Osteoblast (primary cell): ENCODE results near the gene NYAP2. TPM values are rescaled to one million over a fixed set of nuclear protein-coding genes. Genes with fewer than 3 reads are reported as not detected.

ENCODE experiments used
- DNase-seq: peaks from one replicate; pipeline ENCODE4 v3.0.0; 2011; ENCODE audit warnings: low spot score, mixed read lengths; ENCODE audit not compliant: insufficient read length; ENCODE audit errors: missing footprints
- H2AFZ ChIP-seq: 2 replicates; pipeline ENCODE4 v1.6.0; 2011; ENCODE audit warnings: mild to moderate bottlenecking, low read length
- H3K27ac ChIP-seq: 2 replicates; pipeline ENCODE4 v1.5.1; 2011; ENCODE audit warnings: mild to moderate bottlenecking, low read depth, low read length, moderate library complexity
- H3K27me3 ChIP-seq: 2 replicates; pipeline ENCODE4 v1.6.0; 2012; ENCODE audit warnings: mild to moderate bottlenecking, control low read depth, inconsistent platforms, low read length, moderate library complexity; ENCODE audit not compliant: insufficient read depth
- H3K36me3 ChIP-seq: 2 replicates; pipeline ENCODE4 v1.5.1; 2011; ENCODE audit warnings: mild to moderate bottlenecking, low read length, control low read depth, moderate library complexity; ENCODE audit not compliant: insufficient read depth
- H3K4me1 ChIP-seq: 2 replicates; pipeline ENCODE4 v1.5.1; 2011; ENCODE audit warnings: mild to moderate bottlenecking, low read length, control low read depth, moderate library complexity; ENCODE audit not compliant: insufficient read depth
- H3K4me2 ChIP-seq: 2 replicates; pipeline ENCODE4 v1.6.0; 2011; ENCODE audit warnings: mild to moderate bottlenecking, low read length; ENCODE audit not compliant: insufficient read depth
- H3K4me3 ChIP-seq: fragments of 200-600 bp; sonication (generic); 3 replicates; pipeline ENCODE4 v1.5.1; 2012; ENCODE audit warnings: mild to moderate bottlenecking, low read length, inconsistent platforms; ENCODE audit not compliant: insufficient read depth
- H3K79me2 ChIP-seq: 2 replicates; pipeline ENCODE4 v1.6.0; 2012; ENCODE audit warnings: mild to moderate bottlenecking, low read length, control low read depth, inconsistent platforms; ENCODE audit not compliant: insufficient read depth
- H3K9me3 ChIP-seq: 2 replicates; pipeline ENCODE4 v1.5.1; 2011; ENCODE audit warnings: low read depth, low read length, control low read depth
- H4K20me1 ChIP-seq: 2 replicates; pipeline ENCODE4 v1.6.0; 2012; ENCODE audit warnings: mild to moderate bottlenecking, low read length, control low read depth; ENCODE audit not compliant: insufficient read depth
- CTCF ChIP-seq: IDR thresholded peaks from 2 replicates; pipeline ENCODE4 v1.5.1; 2011; ENCODE audit warnings: mild to moderate bottlenecking, low read depth, low read length, moderate library complexity; ENCODE audit errors: extremely low read depth
- total RNA-seq: library from RNA; depleted of rRNA; stranded (reverse); fragments of >200 nt; gene quantifications from 2 replicates; pipeline ENCODE4 v1.2.3, GENCODE V29; 2012

NYAP2 gene
- total RNA-seq, 1 donor, result not detected

- H3K4me1 ChIP-seq, result no peaks in the 10 kb centered on the region
These were observed 85.2 kb downstream of the NYAP2 start for GRCh38 chr2:225484751-225485150.

GRCh38 chr2:225486236-225486635 is 86.7 kb downstream of the NYAP2 start:
- H3K27ac ChIP-seq, result no peak overlapping the region
- no peaks in the 10 kb centered on the region for H4K20me1 ChIP-seq
- H3K27me3 ChIP-seq, result no peaks in the 10 kb centered on the region
- no peak overlapping the region for H3K4me2 ChIP-seq
- no peak overlapping the region for H3K4me3 ChIP-seq
- no peak overlapping the region for H2AFZ ChIP-seq
- TF ChIP-seq CTCF, result no peak
- no peaks in the 10 kb centered on the region for H3K79me2 ChIP-seq
- no peaks in the 10 kb centered on the region for H3K9me3 ChIP-seq
- H3K36me3 ChIP-seq, result no peaks in the 10 kb centered on the region
- DNase-seq, result peak; percentile 66
- no peaks in the 10 kb centered on the region for H3K4me1 ChIP-seq

More at GRCh38 chr2:225484751-225485150, 85.2 kb downstream of the NYAP2 start:
- H4K20me1 ChIP-seq, result no peaks in the 10 kb centered on the region
- no peak overlapping the region for H2AFZ ChIP-seq
- no peak overlapping the region for H3K4me3 ChIP-seq
- no peak for TF ChIP-seq CTCF
- no peaks in the 10 kb centered on the region for H3K9me3 ChIP-seq
- no peaks in the 10 kb centered on the region for H3K79me2 ChIP-seq
- H3K27me3 ChIP-seq, result no peaks in the 10 kb centered on the region
- no peaks in the 10 kb centered on the region for H3K36me3 ChIP-seq
- H3K27ac ChIP-seq, result no peak overlapping the region
- H3K4me2 ChIP-seq, result no peak overlapping the region
- no peak for DNase-seq

- Histone ChIP-seq H3K27me3 (no peaks in the 10 kb centered on the region), H3K4me1 (no peaks in the 10 kb centered on the region), H3K36me3 (no peaks in the 10 kb centered on the region), H2AFZ (no peak overlapping the region), H4K20me1 (no peaks in the 10 kb centered on the region), H3K9me3 (no peaks in the 10 kb centered on the region), H3K4me2 (no peak overlapping the region), H3K79me2 (no peaks in the 10 kb centered on the region), H3K4me3 (no peak overlapping the region), H3K27ac (no peak overlapping the region)
- no peak for TF ChIP-seq CTCF
- no peak for DNase-seq
These were observed 88.4 kb downstream of the NYAP2 start for GRCh38 chr2:225487878-225488416.

DNA sequence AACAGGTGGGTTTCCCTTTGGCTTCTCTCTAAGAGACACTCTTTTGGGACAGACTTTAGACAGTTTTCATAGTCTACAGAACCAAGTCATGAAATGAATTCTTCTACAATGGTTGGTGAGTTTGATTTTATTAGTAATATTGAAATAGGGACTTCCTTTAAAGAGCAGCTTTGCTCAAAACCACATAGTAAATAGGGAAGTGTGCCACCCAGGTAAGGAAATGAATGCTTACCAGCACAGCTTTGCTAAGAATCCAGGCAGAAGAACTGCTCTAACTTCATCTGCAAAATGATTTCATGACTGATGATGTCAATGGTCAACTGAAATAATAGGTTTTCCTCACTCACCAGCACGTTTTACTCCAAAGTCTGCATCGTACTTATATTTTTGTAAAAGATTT is 89.2 kb downstream of the NYAP2 start:
- no peaks in the 10 kb centered on the region for H4K20me1 ChIP-seq
- TF ChIP-seq CTCF, result no peak
- no peak overlapping the region for H3K27ac ChIP-seq

More for the DNA sequence above, 89.2 kb downstream of the NYAP2 start:
- no peaks in the 10 kb centered on the region for H3K9me3 ChIP-seq
- no peaks in the 10 kb centered on the region for H3K79me2 ChIP-seq
- no peaks in the 10 kb centered on the region for H3K4me1 ChIP-seq
- no peak overlapping the region for H3K4me2 ChIP-seq
- no peak overlapping the region for H3K4me3 ChIP-seq
- no peak overlapping the region for H2AFZ ChIP-seq
- no peaks in the 10 kb centered on the region for H3K36me3 ChIP-seq
- no peak for DNase-seq
- no peaks in the 10 kb centered on the region for H3K27me3 ChIP-seq
